NB4 (cell line): ENCODE data around the gene ATXN1.

Experiments used
- MYC ChIP-seq: IDR thresholded peaks from 2 replicates; pipeline ENCODE4 v1.6.1; 2011; ENCODE audit warnings: low read depth, low read length
- POLR2A ChIP-seq: IDR thresholded peaks from 2 replicates; pipeline ENCODE4 v1.6.1; 2011; ENCODE audit warnings: mild to moderate bottlenecking; ENCODE audit not compliant: insufficient read length; ENCODE audit errors: extremely low read depth
- TF ChIP-seq, protein P1 (sequence below): IDR thresholded peaks from one replicate; pipeline ENCODE4 v1.5.1; 2012; ENCODE audit warnings: low read depth, low read length

DNA sequence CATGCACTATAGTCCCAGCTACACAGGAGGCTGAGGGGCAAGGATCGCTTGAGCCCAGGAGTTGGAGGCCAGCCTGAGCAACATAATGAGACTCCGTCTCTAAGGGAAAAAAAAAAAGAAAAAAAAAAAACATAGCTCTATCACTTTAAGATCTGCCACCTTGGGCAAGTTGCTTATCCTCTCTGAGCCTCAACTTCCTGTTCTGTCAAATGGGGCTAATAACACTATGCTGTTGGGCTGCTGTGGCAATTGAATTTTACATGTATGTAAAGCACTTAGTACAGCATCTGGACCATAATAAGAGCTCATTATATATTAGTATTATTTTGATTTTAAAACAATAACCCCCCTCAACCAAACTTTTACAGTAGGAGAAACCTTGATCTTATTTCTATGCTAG lies 141.5 kb downstream of the ATXN1 start:
- TF ChIP-seq, protein P1, sequence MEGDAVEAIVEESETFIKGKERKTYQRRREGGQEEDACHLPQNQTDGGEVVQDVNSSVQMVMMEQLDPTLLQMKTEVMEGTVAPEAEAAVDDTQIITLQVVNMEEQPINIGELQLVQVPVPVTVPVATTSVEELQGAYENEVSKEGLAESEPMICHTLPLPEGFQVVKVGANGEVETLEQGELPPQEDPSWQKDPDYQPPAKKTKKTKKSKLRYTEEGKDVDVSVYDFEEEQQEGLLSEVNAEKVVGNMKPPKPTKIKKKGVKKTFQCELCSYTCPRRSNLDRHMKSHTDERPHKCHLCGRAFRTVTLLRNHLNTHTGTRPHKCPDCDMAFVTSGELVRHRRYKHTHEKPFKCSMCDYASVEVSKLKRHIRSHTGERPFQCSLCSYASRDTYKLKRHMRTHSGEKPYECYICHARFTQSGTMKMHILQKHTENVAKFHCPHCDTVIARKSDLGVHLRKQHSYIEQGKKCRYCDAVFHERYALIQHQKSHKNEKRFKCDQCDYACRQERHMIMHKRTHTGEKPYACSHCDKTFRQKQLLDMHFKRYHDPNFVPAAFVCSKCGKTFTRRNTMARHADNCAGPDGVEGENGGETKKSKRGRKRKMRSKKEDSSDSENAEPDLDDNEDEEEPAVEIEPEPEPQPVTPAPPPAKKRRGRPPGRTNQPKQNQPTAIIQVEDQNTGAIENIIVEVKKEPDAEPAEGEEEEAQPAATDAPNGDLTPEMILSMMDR: no peak
- TF ChIP-seq MYC (no peak), POLR2A (no peak)
